Esophagus squamous epithelium (tissue), 5 donors: Measurements from ENCODE around the gene GNG5. TPM values are rescaled to one million over a fixed set of nuclear protein-coding genes. Genes with fewer than 3 reads are reported as not detected.
A peak's percentile ranks its signal among the peaks of the same experiment; 100 is the strongest.
"Not testable (repeated sequence)": the region's sequence is repeated elsewhere in the genome, so short reads cannot be mapped to it uniquely, and the experiment has no call there.

Experiments
- DNase-seq: peaks from one replicate; lab custom pipeline; 2025; lab: John Stamatoyannopoulos, UW
- H3K27ac ChIP-seq, 4 donors: fragments of 200-600 bp; sonication (generic); one replicate each; pipeline ENCODE4 v1.5.1; 2016 to 2019; ENCODE audit warnings: mild to moderate bottlenecking in 1 of 4
- H3K27me3 ChIP-seq, 4 donors: fragments of 200-600 bp; sonication (generic); 1 replicate in 3 of 4; 2 replicates in 1 of 4; pipeline versions ENCODE4 v1.5.1 to v1.6.0; 2017 to 2021; ENCODE audit warnings: antibody characterized with exemption in 1 of 4
- H3K36me3 ChIP-seq, 3 donors: fragments of 200-600 bp; sonication (generic); one replicate each; pipeline ENCODE4 v1.5.1; 2016 to 2019
- H3K4me1 ChIP-seq, 3 donors: fragments of 200-600 bp; sonication (generic); one replicate each; pipeline ENCODE4 v1.5.1; 2017 to 2019
- H3K4me3 ChIP-seq, 4 donors: fragments of 200-600 bp; sonication (generic); 1 replicate in 3 of 4; 2 replicates in 1 of 4; pipeline ENCODE4 v1.5.1; 2016 to 2019; ENCODE audit warnings: mild to moderate bottlenecking in 2 of 4, moderate library complexity in 1 of 4
- H3K9me3 ChIP-seq, 3 donors: fragments of 200-600 bp; sonication (generic); one replicate each; pipeline ENCODE4 v1.5.1; 2016 to 2019
- CTCF ChIP-seq, 6 experiments: fragments of 450-650 bp in 4 of 6; fragments of 200-600 bp in 2 of 6; sonication (generic) in 2 of 6; IDR thresholded peaks; one replicate each; pipeline ENCODE4 v1.5.1; 2016 to 2019; ENCODE audit warnings: antibody characterized with exemption in 6 of 6, mild to moderate bottlenecking in 4 of 6, moderate library complexity in 4 of 6
- POLR2A ChIP-seq, 4 donors: fragments of 450-650 bp; IDR thresholded peaks; one replicate each; pipeline ENCODE4 v1.6.1; 2017; ENCODE audit warnings: antibody characterized with exemption in 4 of 4, mild to moderate bottlenecking in 4 of 4, moderate library complexity in 3 of 4
- WGBS, 2 donors: methylation state at CpG; one replicate each; pipeline ENCODE4 v1.1.5; 2018; 5-methylcytosine and 5-hydroxymethylcytosine counted together
- intact Hi-C: fragments of 100-400 bp; cut with DNase I; formaldehyde crosslinking; loops from one replicate; pipeline ENCODE4 v1.15.0; 2022
- total RNA-seq, 4 donors: library from RNA; depleted of rRNA; stranded (reverse); fragments of >200 nt; gene quantifications; one replicate each; pipeline ENCODE4 v1.1.0, GENCODE V29; 2016
- donor health status: DM: yes; HTN: yes; CAD: no.

GNG5 gene
- total RNA-seq, 4 donors from 2014 or later: 51.3 to 137 (median 82.8) TPM

- DNase-seq: no peak
- TF ChIP-seq CTCF (IDR thresholded peaks at IDR 0.05) (no peak), POLR2A (IDR thresholded peaks at IDR 0.05) (no peak)
- H3K4me3 ChIP-seq: no peak overlapping the region
- WGBS, 2 donors: 92 to 94% methylated on average over 4 of the region's 4 CpGs
- no peaks in the 10 kb centered on the region for H3K9me3 ChIP-seq
- no peaks in the 10 kb centered on the region for H3K36me3 ChIP-seq
- peaks cover 7 to 22% (median 11%) of the 10 kb centered on the region in 3 donors for H3K4me1 ChIP-seq
- H3K27me3 ChIP-seq: no peaks in the 10 kb centered on the region
- intact Hi-C loops: no loop called here
- H3K27ac ChIP-seq: no peak overlapping the region
Measured at GRCh38 chr1:84509029-84509428, 2.6 kb upstream of the GNG5 start.

- Histone ChIP-seq H3K4me3 (no peak overlapping the region), H3K9me3 (no peaks in the 10 kb centered on the region), H3K27ac (no peak overlapping the region), H3K36me3 (no peaks in the 10 kb centered on the region), H3K4me1 (peaks cover 11 to 27% (median 16%) of the 10 kb centered on the region in 3 donors), H3K27me3 (no peaks in the 10 kb centered on the region)
- DNase-seq: no peak
- no peak for TF ChIP-seq CTCF (IDR thresholded peaks at IDR 0.05)
- WGBS, 2 donors: 95 to 100% methylated on average over 1 of the region's 1 CpG
- intact Hi-C loops: no loop called here
Measured at GRCh38 chr1:84508510-84508909, 2.1 kb upstream of the GNG5 start.

GRCh38 chr1:84507887-84508286, 1.5 kb upstream of the GNG5 start:
- H3K9me3 ChIP-seq, H3K36me3 ChIP-seq, intact Hi-C loops, DNase-seq, H3K27me3 ChIP-seq, H3K4me3 ChIP-seq, H3K27ac ChIP-seq: not testable (repeated sequence)
- 92 to 94% methylated on average over 14 of the region's 14 CpGs for WGBS, 2 donors
- H3K4me1 ChIP-seq: peaks cover 11 to 33% (median 23%) of the 10 kb centered on the region in 3 donors

DNA sequence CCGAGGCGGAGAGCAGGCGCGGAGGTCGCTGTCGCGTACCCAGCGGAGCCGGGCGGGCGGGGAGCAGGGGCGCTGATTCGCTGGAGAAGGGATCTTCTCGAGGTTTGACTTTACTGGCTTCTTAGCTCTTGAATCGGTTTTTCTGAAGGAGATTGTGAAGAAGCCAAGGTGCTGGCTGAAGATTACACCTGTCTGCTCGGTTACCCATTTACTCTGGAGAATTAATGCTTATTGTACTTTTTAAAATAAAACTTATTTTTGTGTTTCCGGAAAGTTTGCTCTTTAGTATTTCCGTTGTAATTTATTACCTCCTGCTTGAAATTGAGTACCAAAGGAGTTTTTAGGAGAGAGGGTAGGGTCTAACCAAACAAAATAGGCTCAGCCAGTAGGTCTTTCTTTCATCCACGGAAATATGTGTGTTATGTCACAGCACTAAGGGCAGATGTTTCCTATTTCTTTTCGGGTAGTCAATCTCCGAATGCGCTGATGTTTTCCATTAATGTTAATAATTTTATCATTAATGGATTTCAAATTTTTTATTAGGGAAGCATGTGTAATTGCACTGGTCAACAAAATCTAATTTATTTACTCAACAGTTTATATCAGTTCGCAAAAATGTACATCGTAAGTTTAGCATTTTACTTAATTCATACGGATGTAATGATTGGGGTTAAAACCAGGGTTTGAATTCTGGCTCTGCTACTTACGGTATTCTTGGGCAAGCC, 510 bp upstream of the GNG5 start:
- peaks cover 11 to 42% (median 25%) of the 10 kb centered on the region in 3 donors for H3K4me1 ChIP-seq
- intact Hi-C loops: no loop called here

GRCh38 chr1:84505493-84506001, 834 bp downstream of the GNG5 start:
- Histone ChIP-seq H3K27me3 (no peaks in the 10 kb centered on the region), H3K4me3 (peak overlapping the region; percentile 67 to 94 (median 82)), H3K4me1 (peaks cover 11 to 55% (median 25%) of the 10 kb centered on the region in 3 donors), H3K36me3 (peaks cover 0 to 14% (median 0%) of the 10 kb centered on the region in 3 donors), H3K27ac (peak overlapping the region; percentile 95 to 99 (median 96)), H3K9me3 (no peaks in the 10 kb centered on the region)
- DNase-seq: no peak
- WGBS, 2 donors: 0 to 1% methylated on average over 15 to 38 of the region's 47 CpGs
- intact Hi-C loops: no loop called here
- TF ChIP-seq CTCF (IDR thresholded peaks at IDR 0.05): no peak
- no peak for TF ChIP-seq POLR2A (IDR thresholded peaks at IDR 0.05)

More for the DNA sequence above, 510 bp upstream of the GNG5 start:
- 17 to 23% methylated on average over 19 to 24 of the region's 26 CpGs for WGBS, 2 donors
- peak overlapping the region; percentile 67 to 94 (median 82) for H3K4me3 ChIP-seq
- no peaks in the 10 kb centered on the region for H3K27me3 ChIP-seq
- H3K27ac ChIP-seq: peak overlapping the region; percentile 95 to 99 (median 96)
- H3K36me3 ChIP-seq: peaks cover 0 to under 1% (median 0%) of the 10 kb centered on the region in 3 donors
- no peak for DNase-seq
- no peak for TF ChIP-seq CTCF (IDR thresholded peaks at IDR 0.05)
- no peak for TF ChIP-seq POLR2A (IDR thresholded peaks at IDR 0.05)
- no peaks in the 10 kb centered on the region for H3K9me3 ChIP-seq
